ENCODE results near the gene EXOC3L2. TPM values are rescaled to one million over a fixed set of nuclear protein-coding genes. Genes with fewer than 3 reads are reported as not detected.
A peak's percentile ranks its signal among the peaks of the same experiment; 100 is the strongest.
"Not testable (repeated sequence)": the region's sequence is repeated elsewhere in the genome, so short reads cannot be mapped to it uniquely, and the experiment has no call there.

The EXOC3L2 gene
- total and polyA plus RNA-seq, 2 donors from 2014 or later, result 15.4 to 19.0 TPM

GRCh38 chr19:45231891-45232290 is 13.3 kb downstream of the EXOC3L2 start:
- Histone ChIP-seq H3K4me3 (ENCODE audit: low read length in 3 of 3) (no peak overlapping the region), H3K9me3 (ENCODE audit: control insufficient read depth in 2 of 3, insufficient read depth in 1 of 3, low read length in 3 of 3) (no peaks in the 10 kb centered on the region), H3K9ac (ENCODE audit: low read length in 3 of 3) (no peak overlapping the region), H3K36me3 (ENCODE audit: control insufficient read depth in 2 of 3, insufficient read depth in 3 of 3, low read length in 3 of 3) (peaks cover 0 to 3% (median 0%) of the 10 kb centered on the region in 3 donors), H3K27me3 (ENCODE audit: control insufficient read depth, insufficient read depth, low read length) (peaks cover 7% of the 10 kb centered on the region), H3K4me1 (ENCODE audit: control insufficient read depth in 2 of 3, insufficient read depth in 2 of 3, low read depth in 1 of 3, low read length in 3 of 3) (peaks cover 0 to 2% (median 0%) of the 10 kb centered on the region in 3 donors), H3K27ac (ENCODE audit: low read depth in 2 of 2, low read length in 2 of 2) (no peak overlapping the region)
- intact Hi-C loops (cut with DNase I), result no loop called here
- DNase-seq, result no peak
- TF ChIP-seq, protein P1, sequence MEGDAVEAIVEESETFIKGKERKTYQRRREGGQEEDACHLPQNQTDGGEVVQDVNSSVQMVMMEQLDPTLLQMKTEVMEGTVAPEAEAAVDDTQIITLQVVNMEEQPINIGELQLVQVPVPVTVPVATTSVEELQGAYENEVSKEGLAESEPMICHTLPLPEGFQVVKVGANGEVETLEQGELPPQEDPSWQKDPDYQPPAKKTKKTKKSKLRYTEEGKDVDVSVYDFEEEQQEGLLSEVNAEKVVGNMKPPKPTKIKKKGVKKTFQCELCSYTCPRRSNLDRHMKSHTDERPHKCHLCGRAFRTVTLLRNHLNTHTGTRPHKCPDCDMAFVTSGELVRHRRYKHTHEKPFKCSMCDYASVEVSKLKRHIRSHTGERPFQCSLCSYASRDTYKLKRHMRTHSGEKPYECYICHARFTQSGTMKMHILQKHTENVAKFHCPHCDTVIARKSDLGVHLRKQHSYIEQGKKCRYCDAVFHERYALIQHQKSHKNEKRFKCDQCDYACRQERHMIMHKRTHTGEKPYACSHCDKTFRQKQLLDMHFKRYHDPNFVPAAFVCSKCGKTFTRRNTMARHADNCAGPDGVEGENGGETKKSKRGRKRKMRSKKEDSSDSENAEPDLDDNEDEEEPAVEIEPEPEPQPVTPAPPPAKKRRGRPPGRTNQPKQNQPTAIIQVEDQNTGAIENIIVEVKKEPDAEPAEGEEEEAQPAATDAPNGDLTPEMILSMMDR (IDR thresholded peaks at IDR 0.05; ENCODE audit: borderline replicate concordance, extremely low read depth, insufficient read depth), result no peak
- no peak for FAIRE-seq

DNA sequence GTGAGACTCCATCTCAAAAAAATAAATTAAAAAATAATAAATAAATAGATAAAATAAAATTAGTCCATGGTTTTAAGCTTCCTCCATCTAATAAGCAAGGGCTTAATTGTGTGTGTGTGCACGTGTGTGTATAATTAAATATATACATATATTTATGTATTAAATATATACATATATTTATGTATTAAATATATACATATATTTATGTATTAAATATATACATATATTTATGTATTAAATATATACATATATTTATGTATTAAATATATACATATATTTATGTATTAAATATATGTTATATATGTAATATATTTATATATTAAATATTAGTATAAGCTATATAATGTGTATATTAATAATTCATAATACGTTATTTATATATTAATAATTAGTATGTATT is 16.2 kb downstream of the EXOC3L2 start:
- H3K27ac ChIP-seq (ENCODE audit: low read depth in 2 of 2, low read length in 2 of 2); H3K9me3 ChIP-seq (ENCODE audit: control insufficient read depth in 2 of 3, insufficient read depth in 1 of 3, low read length in 3 of 3); H3K4me3 ChIP-seq (ENCODE audit: low read length in 3 of 3); H3K9ac ChIP-seq (ENCODE audit: low read length in 3 of 3); H3K27me3 ChIP-seq (ENCODE audit: control insufficient read depth, insufficient read depth, low read length); H3K36me3 ChIP-seq (ENCODE audit: control insufficient read depth in 2 of 3, insufficient read depth in 3 of 3, low read length in 3 of 3); intact Hi-C loops (cut with DNase I); H3K4me1 ChIP-seq (ENCODE audit: control insufficient read depth in 2 of 3, insufficient read depth in 2 of 3, low read depth in 1 of 3, low read length in 3 of 3); DNase-seq: not testable (repeated sequence)
- peak; percentile 98 for FAIRE-seq

DNA sequence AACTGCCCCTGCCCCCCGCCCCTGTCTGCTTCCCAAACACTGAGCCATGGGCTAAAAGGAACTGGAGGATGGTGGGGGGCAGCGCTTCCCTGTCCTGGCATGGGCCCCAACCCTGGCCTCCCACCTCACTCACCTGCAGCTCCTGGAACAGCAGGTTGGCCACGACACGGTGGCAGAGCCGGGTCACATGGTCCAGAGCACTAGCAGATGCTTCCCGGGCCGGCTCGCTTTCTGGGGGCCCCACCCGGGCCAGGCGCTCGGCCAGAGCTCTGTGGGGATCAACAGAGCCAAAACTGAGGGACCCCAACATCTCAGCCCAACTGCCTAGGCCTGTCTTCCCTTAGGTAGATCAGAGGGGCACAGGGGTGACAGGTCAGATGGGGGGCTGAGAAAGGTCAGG is 20.6 kb downstream of the EXOC3L2 start:
- FAIRE-seq (no peak), DNase-seq (no peak)
- no peaks in the 10 kb centered on the region for H3K27me3 ChIP-seq (ENCODE audit: control insufficient read depth, insufficient read depth, low read length)
- H3K9me3 ChIP-seq (ENCODE audit: control insufficient read depth in 2 of 3, insufficient read depth in 1 of 3, low read length in 3 of 3), result no peaks in the 10 kb centered on the region
- H3K9ac ChIP-seq (ENCODE audit: low read length in 3 of 3), result no peak overlapping the region
- intact Hi-C loops (cut with DNase I), result no loop called here
- TF ChIP-seq, protein P1 (IDR thresholded peaks at IDR 0.05; ENCODE audit: borderline replicate concordance, extremely low read depth, insufficient read depth), result no peak
- H3K27ac ChIP-seq (ENCODE audit: low read depth in 2 of 2, low read length in 2 of 2), result no peak overlapping the region
- H3K4me3 ChIP-seq (ENCODE audit: low read length in 3 of 3), result no peak overlapping the region
- peaks cover 0 to 3% (median 0%) of the 10 kb centered on the region in 3 donors for H3K36me3 ChIP-seq (ENCODE audit: control insufficient read depth in 2 of 3, insufficient read depth in 3 of 3, low read length in 3 of 3)
- H3K4me1 ChIP-seq (ENCODE audit: control insufficient read depth in 2 of 3, insufficient read depth in 2 of 3, low read depth in 1 of 3, low read length in 3 of 3), result no peaks in the 10 kb centered on the region

GRCh38 chr19:45223879-45224278 is 21.3 kb downstream of the EXOC3L2 start:
- no peaks in the 10 kb centered on the region for H3K27me3 ChIP-seq (ENCODE audit: control insufficient read depth, insufficient read depth, low read length)
- H3K4me1 ChIP-seq (ENCODE audit: control insufficient read depth in 2 of 3, insufficient read depth in 2 of 3, low read depth in 1 of 3, low read length in 3 of 3), result no peaks in the 10 kb centered on the region
- H3K36me3 ChIP-seq (ENCODE audit: control insufficient read depth in 2 of 3, insufficient read depth in 3 of 3, low read length in 3 of 3), result peaks cover 0 to 3% (median 0%) of the 10 kb centered on the region in 3 donors
- no peaks in the 10 kb centered on the region for H3K9me3 ChIP-seq (ENCODE audit: control insufficient read depth in 2 of 3, insufficient read depth in 1 of 3, low read length in 3 of 3)
- FAIRE-seq, result no peak
- DNase-seq, result no peak
- no peak overlapping the region for H3K4me3 ChIP-seq (ENCODE audit: low read length in 3 of 3)
- TF ChIP-seq, protein P1 (IDR thresholded peaks at IDR 0.05; ENCODE audit: borderline replicate concordance, extremely low read depth, insufficient read depth), result no peak
- no peak overlapping the region for H3K27ac ChIP-seq (ENCODE audit: low read depth in 2 of 2, low read length in 2 of 2)
- no peak overlapping the region for H3K9ac ChIP-seq (ENCODE audit: low read length in 3 of 3)
- intact Hi-C loops (cut with DNase I), result no loop called here
